Activated T-cell treated with anti-CD3 and anti-CD28 coated beads for 48 hours (primary cell): ENCODE results near the gene PTCD2.
"Not testable (repeated sequence)": the region's sequence is repeated elsewhere in the genome, so short reads cannot be mapped to it uniquely, and the experiment has no call there.

Source experiments
- DNase-seq: peaks from one replicate; pipeline ENCODE4 v3.0.0-alpha.2; 2020; ENCODE audit warnings: low read depth

Gene PTCD2

GRCh38 chr5:72379936-72380335 lies 59.8 kb downstream of the PTCD2 start:
- DNase-seq, result no peak

GRCh38 chr5:72380492-72381274 lies 60.5 kb downstream of the PTCD2 start:
- DNase-seq, result no peak

GRCh38 chr5:72383280-72383679 lies 63.1 kb downstream of the PTCD2 start:
- no peak for DNase-seq

- no peak for DNase-seq
Measured at GRCh38 chr5:72383726-72384125, 63.6 kb downstream of the PTCD2 start.

GRCh38 chr5:72386639-72387038 lies 66.5 kb downstream of the PTCD2 start:
- DNase-seq, result no peak

GRCh38 chr5:72387985-72388384 lies 67.8 kb downstream of the PTCD2 start:
- DNase-seq, result no peak

- no peak for DNase-seq
Measured at GRCh38 chr5:72388646-72389045, 68.5 kb downstream of the PTCD2 start.

GRCh38 chr5:72390836-72391235 lies 70.7 kb downstream of the PTCD2 start:
- DNase-seq, result no peak

- DNase-seq, result no peak
Measured at GRCh38 chr5:72392326-72392733, 72.2 kb downstream of the PTCD2 start.

- DNase-seq, result no peak
Measured at GRCh38 chr5:72393052-72393451, 72.9 kb downstream of the PTCD2 start.

- no peak for DNase-seq
Measured at GRCh38 chr5:72394688-72395087, 74.5 kb downstream of the PTCD2 start.

GRCh38 chr5:72397836-72398235 lies 77.7 kb downstream of the PTCD2 start:
- no peak for DNase-seq

GRCh38 chr5:72400950-72401349 lies 80.8 kb downstream of the PTCD2 start:
- DNase-seq, result no peak

GRCh38 chr5:72402381-72402890 lies 82.3 kb downstream of the PTCD2 start:
- DNase-seq, result no peak

GRCh38 chr5:72402959-72403628 lies 82.9 kb downstream of the PTCD2 start:
- no peak for DNase-seq

GRCh38 chr5:72404771-72405170 lies 84.6 kb downstream of the PTCD2 start:
- DNase-seq, result not testable (repeated sequence)

- DNase-seq, result no peak
Measured at GRCh38 chr5:72407078-72407477, 86.9 kb downstream of the PTCD2 start.

- DNase-seq, result no peak
Measured at GRCh38 chr5:72407541-72407940, 87.4 kb downstream of the PTCD2 start.

- DNase-seq, result no peak
Measured at GRCh38 chr5:72408127-72408526, 88.0 kb downstream of the PTCD2 start.

- DNase-seq, result no peak
Measured at GRCh38 chr5:72408603-72409002, 88.4 kb downstream of the PTCD2 start.

GRCh38 chr5:72410688-72411295 lies 90.6 kb downstream of the PTCD2 start:
- DNase-seq, result no peak

- no peak for DNase-seq
Measured at GRCh38 chr5:72412283-72413055, 92.3 kb downstream of the PTCD2 start.
